Measurements from ENCODE around the gene APBA2.
A peak's percentile ranks its signal among the peaks of the same experiment; 100 is the strongest.

The APBA2 gene

DNA sequence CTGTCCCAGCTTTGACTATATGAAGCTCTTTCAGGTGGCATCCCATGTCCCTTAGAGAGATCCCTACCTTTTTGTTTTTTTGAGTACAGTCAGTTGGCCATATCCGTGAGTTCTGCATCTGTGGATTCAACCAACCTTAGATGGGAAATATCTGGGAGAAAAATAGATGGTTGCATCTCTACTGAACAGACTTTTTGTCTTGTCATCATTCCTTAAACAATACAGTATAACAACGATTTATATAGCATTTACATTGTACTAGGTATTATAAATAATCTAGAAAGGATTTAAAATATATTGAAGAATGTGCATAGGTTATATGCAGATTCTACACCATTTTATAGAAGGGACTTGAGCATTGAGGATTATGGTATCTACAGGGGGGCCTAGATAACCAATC lies 65.1 kb downstream of the APBA2 start:
- peaks cover 73% of the 10 kb centered on the region for H3K4me1 ChIP-seq (ENCODE audit: insufficient read depth, low read length, poor library complexity, severe bottlenecking)
- peaks cover 44% of the 10 kb centered on the region for H3F3A ChIP-seq (ENCODE audit: low read depth)
- peak overlapping the region; percentile 97 for H3K4me3 ChIP-seq (ENCODE audit: low read length, poor library complexity, severe bottlenecking)
- no peaks in the 10 kb centered on the region for H3K9me3 ChIP-seq (ENCODE audit: insufficient read depth, low read depth, low read length)
- H3K4me2 ChIP-seq (ENCODE audit: low read depth, low read length, poor library complexity, severe bottlenecking): peak overlapping the region; percentile 94
- H2AFZ ChIP-seq (ENCODE audit: low read length): no peak overlapping the region
- no peaks in the 10 kb centered on the region for H3K9me2 ChIP-seq (replicated peaks; ENCODE audit: low read depth, low read length)
- H3K9ac ChIP-seq (ENCODE audit: low read depth, low read length, poor library complexity, severe bottlenecking): peak overlapping the region; percentile 100
- H3K36me3 ChIP-seq (ENCODE audit: insufficient read depth, low read length): peaks cover 18% of the 10 kb centered on the region
- no peaks in the 10 kb centered on the region for H4K20me1 ChIP-seq (ENCODE audit: insufficient read depth, low read length, poor library complexity, severe bottlenecking)
- peaks cover 78% of the 10 kb centered on the region for H3K79me2 ChIP-seq (ENCODE audit: insufficient read depth, low read length)
- TF ChIP-seq, protein P1, sequence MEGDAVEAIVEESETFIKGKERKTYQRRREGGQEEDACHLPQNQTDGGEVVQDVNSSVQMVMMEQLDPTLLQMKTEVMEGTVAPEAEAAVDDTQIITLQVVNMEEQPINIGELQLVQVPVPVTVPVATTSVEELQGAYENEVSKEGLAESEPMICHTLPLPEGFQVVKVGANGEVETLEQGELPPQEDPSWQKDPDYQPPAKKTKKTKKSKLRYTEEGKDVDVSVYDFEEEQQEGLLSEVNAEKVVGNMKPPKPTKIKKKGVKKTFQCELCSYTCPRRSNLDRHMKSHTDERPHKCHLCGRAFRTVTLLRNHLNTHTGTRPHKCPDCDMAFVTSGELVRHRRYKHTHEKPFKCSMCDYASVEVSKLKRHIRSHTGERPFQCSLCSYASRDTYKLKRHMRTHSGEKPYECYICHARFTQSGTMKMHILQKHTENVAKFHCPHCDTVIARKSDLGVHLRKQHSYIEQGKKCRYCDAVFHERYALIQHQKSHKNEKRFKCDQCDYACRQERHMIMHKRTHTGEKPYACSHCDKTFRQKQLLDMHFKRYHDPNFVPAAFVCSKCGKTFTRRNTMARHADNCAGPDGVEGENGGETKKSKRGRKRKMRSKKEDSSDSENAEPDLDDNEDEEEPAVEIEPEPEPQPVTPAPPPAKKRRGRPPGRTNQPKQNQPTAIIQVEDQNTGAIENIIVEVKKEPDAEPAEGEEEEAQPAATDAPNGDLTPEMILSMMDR (conservative IDR thresholded peaks at IDR 0.05; ENCODE audit: low read length): no peak
- TF ChIP-seq EZH2phosphoT487 (IDR thresholded peaks at IDR 0.05; ENCODE audit: borderline replicate concordance): no peak
- H3K27me3 ChIP-seq (ENCODE audit: insufficient read depth, low read length, poor library complexity, severe bottlenecking): no peaks in the 10 kb centered on the region

DNA sequence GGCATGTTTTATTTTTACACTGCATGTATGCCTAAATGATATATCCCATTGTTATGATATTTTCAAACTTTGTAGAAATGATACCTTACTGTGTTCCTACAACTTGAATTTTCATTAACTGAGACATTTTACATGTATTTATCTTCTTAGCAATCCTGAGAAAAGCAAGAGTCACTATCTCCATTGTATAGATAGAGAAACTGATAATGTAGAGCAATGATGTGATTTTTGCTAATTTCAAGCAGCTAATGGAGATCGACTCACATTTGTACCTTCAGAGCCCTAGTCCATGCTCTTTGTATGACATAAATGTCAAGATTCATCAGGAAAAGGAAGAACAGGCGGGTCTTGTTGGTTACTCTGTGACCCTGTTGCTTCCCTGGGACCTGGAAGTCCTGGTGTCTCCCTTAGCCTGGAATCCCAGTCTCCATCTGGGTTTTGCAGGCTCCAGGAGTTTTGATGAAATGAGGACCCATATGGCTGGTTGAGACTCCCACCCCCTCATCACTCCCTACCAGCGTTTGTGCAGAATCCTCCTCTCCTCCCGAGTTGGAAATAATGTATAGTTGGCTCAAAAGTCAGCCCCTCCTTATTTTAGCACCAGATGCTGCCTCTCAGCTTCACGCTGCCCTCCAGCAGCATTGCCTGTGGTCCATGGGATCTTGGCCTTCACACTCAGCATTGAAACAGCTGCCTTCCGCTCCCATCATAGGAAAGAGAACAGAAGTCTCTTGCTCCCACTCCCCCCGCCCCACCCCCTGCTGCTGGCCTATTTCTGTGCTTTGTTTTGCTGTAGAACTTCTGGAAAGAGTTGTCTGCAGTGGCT lies 67.1 kb downstream of the APBA2 start:
- peaks cover 73% of the 10 kb centered on the region for H3K4me1 ChIP-seq (ENCODE audit: insufficient read depth, low read length, poor library complexity, severe bottlenecking)
- TF ChIP-seq, protein P1 (conservative IDR thresholded peaks at IDR 0.05; ENCODE audit: low read length): no peak

DNA sequence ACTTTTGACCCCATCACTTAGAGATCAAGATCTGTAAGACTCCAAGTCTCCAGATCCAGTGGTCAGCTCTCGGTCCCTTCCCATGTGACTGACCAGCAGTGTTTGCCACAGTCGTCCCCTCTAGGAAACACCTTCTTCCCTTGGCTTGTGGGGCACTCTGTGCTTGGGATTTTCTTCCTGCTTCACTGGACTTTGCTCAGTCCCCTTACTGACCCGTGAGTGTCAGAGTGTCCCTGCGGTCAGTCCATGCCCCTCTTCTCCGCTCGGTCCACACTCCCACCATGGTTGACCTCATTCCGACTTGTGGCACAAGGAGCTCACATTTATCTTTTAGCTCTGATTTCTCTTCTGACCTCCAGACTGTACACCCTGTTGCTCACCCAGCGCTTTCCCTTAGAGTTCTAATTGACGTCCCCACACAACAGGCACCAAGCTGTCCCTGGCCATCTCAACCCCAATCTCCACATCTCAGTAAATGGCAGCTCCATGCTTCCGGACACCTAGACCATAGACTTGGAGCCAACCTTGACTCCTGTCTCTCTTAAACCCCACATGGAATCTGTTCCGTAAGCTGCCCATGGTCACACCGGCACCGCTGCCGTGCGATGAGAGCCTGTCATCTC lies 67.9 kb downstream of the APBA2 start:
- no peak overlapping the region for H2AFZ ChIP-seq (ENCODE audit: low read length)
- peaks cover 41% of the 10 kb centered on the region for H3F3A ChIP-seq (ENCODE audit: low read depth)
- H3K79me2 ChIP-seq (ENCODE audit: insufficient read depth, low read length): peaks cover 79% of the 10 kb centered on the region
- peak overlapping the region; percentile 94 for H3K4me2 ChIP-seq (ENCODE audit: low read depth, low read length, poor library complexity, severe bottlenecking)
- peak overlapping the region; percentile 100 for H3K9ac ChIP-seq (ENCODE audit: low read depth, low read length, poor library complexity, severe bottlenecking)
- no peaks in the 10 kb centered on the region for H4K20me1 ChIP-seq (ENCODE audit: insufficient read depth, low read length, poor library complexity, severe bottlenecking)
- H3K4me1 ChIP-seq (ENCODE audit: insufficient read depth, low read length, poor library complexity, severe bottlenecking): peaks cover 76% of the 10 kb centered on the region
- H3K9me3 ChIP-seq (ENCODE audit: insufficient read depth, low read depth, low read length): no peaks in the 10 kb centered on the region
- peaks cover 11% of the 10 kb centered on the region for H3K36me3 ChIP-seq (ENCODE audit: insufficient read depth, low read length)
- no peaks in the 10 kb centered on the region for H3K27me3 ChIP-seq (ENCODE audit: insufficient read depth, low read length, poor library complexity, severe bottlenecking)
- TF ChIP-seq, protein P1 (conservative IDR thresholded peaks at IDR 0.05; ENCODE audit: low read length): no peak
- TF ChIP-seq EZH2phosphoT487 (IDR thresholded peaks at IDR 0.05; ENCODE audit: borderline replicate concordance): no peak
- no peaks in the 10 kb centered on the region for H3K9me2 ChIP-seq (replicated peaks; ENCODE audit: low read depth, low read length)
- H3K4me3 ChIP-seq (ENCODE audit: low read length, poor library complexity, severe bottlenecking): peak overlapping the region; percentile 97

More for the DNA sequence above, 67.1 kb downstream of the APBA2 start:
- peaks cover 46% of the 10 kb centered on the region for H3F3A ChIP-seq (ENCODE audit: low read depth)
- H3K9me3 ChIP-seq (ENCODE audit: insufficient read depth, low read depth, low read length): no peaks in the 10 kb centered on the region
- peaks cover 11% of the 10 kb centered on the region for H3K36me3 ChIP-seq (ENCODE audit: insufficient read depth, low read length)
- H2AFZ ChIP-seq (ENCODE audit: low read length): no peak overlapping the region
- no peaks in the 10 kb centered on the region for H3K9me2 ChIP-seq (replicated peaks; ENCODE audit: low read depth, low read length)
- H3K9ac ChIP-seq (ENCODE audit: low read depth, low read length, poor library complexity, severe bottlenecking): peak overlapping the region; percentile 100
- H3K4me3 ChIP-seq (ENCODE audit: low read length, poor library complexity, severe bottlenecking): peak overlapping the region; percentile 97
- peaks cover 73% of the 10 kb centered on the region for H3K79me2 ChIP-seq (ENCODE audit: insufficient read depth, low read length)
- H3K4me2 ChIP-seq (ENCODE audit: low read depth, low read length, poor library complexity, severe bottlenecking): peak overlapping the region; percentile 94
- no peaks in the 10 kb centered on the region for H4K20me1 ChIP-seq (ENCODE audit: insufficient read depth, low read length, poor library complexity, severe bottlenecking)
- H3K27me3 ChIP-seq (ENCODE audit: insufficient read depth, low read length, poor library complexity, severe bottlenecking): no peaks in the 10 kb centered on the region
